HL-60/S4 treated with phorbol 12-myristate 13-acetate at 8.2 ng/mL for 4 days and 3 days (cell line): ENCODE measurements around the gene PTPRF.

ENCODE experiments used
- in situ Hi-C: fragments of 300-500 bp; cut with MboI; formaldehyde crosslinking; loops from 2 replicates; pipeline ENCODE4 v1.15.0; 2022; ENCODE audit warnings: low sequenced_read_pairs

PTPRF gene

GRCh38 chr1:43572084-43572483 lies 41.4 kb downstream of the PTPRF start:
- in situ Hi-C loops: no loop called here

GRCh38 chr1:43572538-43572937 lies 41.9 kb downstream of the PTPRF start:
- in situ Hi-C loops: no loop called here

GRCh38 chr1:43573066-43573800 lies 42.5 kb downstream of the PTPRF start:
- in situ Hi-C loops: no loop called here

- in situ Hi-C loops: no loop called here
Measured at GRCh38 chr1:43576521-43576920, 45.8 kb downstream of the PTPRF start.

- in situ Hi-C loops: no loop called here
Measured at GRCh38 chr1:43577655-43578542, 47.2 kb downstream of the PTPRF start.

GRCh38 chr1:43580039-43580438 lies 49.4 kb downstream of the PTPRF start:
- in situ Hi-C loops: no loop called here

GRCh38 chr1:43582162-43582566 lies 51.5 kb downstream of the PTPRF start:
- in situ Hi-C loops: no loop called here

- in situ Hi-C loops: no loop called here
Measured at GRCh38 chr1:43583058-43583457, 52.4 kb downstream of the PTPRF start.

- in situ Hi-C loops: no loop called here
Measured at GRCh38 chr1:43584204-43584603, 53.5 kb downstream of the PTPRF start.

- in situ Hi-C loops: no loop called here
Measured at GRCh38 chr1:43585557-43585956, 54.9 kb downstream of the PTPRF start.

GRCh38 chr1:43586136-43586731 lies 55.6 kb downstream of the PTPRF start:
- in situ Hi-C loops: no loop called here

- in situ Hi-C loops: no loop called here
Measured at GRCh38 chr1:43587001-43587400, 56.3 kb downstream of the PTPRF start.

GRCh38 chr1:43587594-43587993 lies 56.9 kb downstream of the PTPRF start:
- in situ Hi-C loops: no loop called here

GRCh38 chr1:43588592-43588991 lies 57.9 kb downstream of the PTPRF start:
- in situ Hi-C loops: no loop called here

- in situ Hi-C loops: no loop called here
Measured at GRCh38 chr1:43590388-43590925, 59.8 kb downstream of the PTPRF start.

- in situ Hi-C loops: no loop called here
Measured at GRCh38 chr1:43591181-43591580, 60.5 kb downstream of the PTPRF start.

GRCh38 chr1:43592051-43592665 lies 61.5 kb downstream of the PTPRF start:
- in situ Hi-C loops: no loop called here

GRCh38 chr1:43592974-43593683 lies 62.4 kb downstream of the PTPRF start:
- in situ Hi-C loops: no loop called here

- in situ Hi-C loops: no loop called here
Measured at GRCh38 chr1:43596579-43596978, 65.9 kb downstream of the PTPRF start.

GRCh38 chr1:43597028-43597427 lies 66.3 kb downstream of the PTPRF start:
- in situ Hi-C loops: no loop called here
